ENCODE results near the gene DTYMK. TPM values are rescaled to one million over a fixed set of nuclear protein-coding genes. Genes with fewer than 3 reads are reported as not detected.

Gene DTYMK
- total RNA-seq, 6 experiments from 2014 or later: 9.9 to 21.5 (median 10.4) TPM

GRCh38 chr2:241648453-241648852 is 38.2 kb downstream of the DTYMK start:
- WGBS (ENCODE audit: insufficient coverage, low coverage, low lambda C conversion rate, missing lambda C conversion rate): 88% methylated on average over 5 of the region's 6 CpGs
- Histone ChIP-seq H3K4me3 (no peak overlapping the region), H3K9me3 (no peaks in the 10 kb centered on the region), H3K4me1 (peaks cover 0 to 8% (median 0%) of the 10 kb centered on the region in 4 donors), H3K36me3 (peaks cover 0 to 19% (median 0%) of the 10 kb centered on the region in 4 donors), H3K27ac (no peak overlapping the region), H3K27me3 (no peaks in the 10 kb centered on the region)
- TF ChIP-seq POLR2A (IDR thresholded peaks at IDR 0.05): no peak
- TF ChIP-seq CTCF (IDR thresholded peaks at IDR 0.05): no peak
- intact Hi-C loops (cut with DNase I): no loop called here
- DNase-seq (no peak), ATAC-seq (no peak)

- no peak for ATAC-seq
- H3K27me3 ChIP-seq: no peaks in the 10 kb centered on the region
- no peak for DNase-seq
- H3K9me3 ChIP-seq: no peaks in the 10 kb centered on the region
- H3K27ac ChIP-seq: no peak overlapping the region
- H3K36me3 ChIP-seq: no peaks in the 10 kb centered on the region
- TF ChIP-seq CTCF (IDR thresholded peaks at IDR 0.05) (no peak), POLR2A (IDR thresholded peaks at IDR 0.05) (no peak)
- intact Hi-C loops (cut with DNase I): no loop called here
- no peak overlapping the region for H3K4me3 ChIP-seq
- peaks cover 0 to 8% (median 0%) of the 10 kb centered on the region in 4 donors for H3K4me1 ChIP-seq
- 89% methylated on average over 10 of the region's 14 CpGs for whole genome bisulfite sequencing (ENCODE audit: insufficient coverage, low coverage, low lambda C conversion rate, missing lambda C conversion rate)
Measured at GRCh38 chr2:241645915-241646645, 40.5 kb downstream of the DTYMK start.

GRCh38 chr2:241645056-241645914 is 41.3 kb downstream of the DTYMK start:
- peak in 1 of 4 donors; percentile 19 for ATAC-seq
- peaks cover 0 to 8% (median 0%) of the 10 kb centered on the region in 4 donors for H3K4me1 ChIP-seq
- H3K27ac ChIP-seq: no peak overlapping the region
- 55% methylated on average over 2 of the region's 26 CpGs for WGBS (ENCODE audit: insufficient coverage, low coverage, low lambda C conversion rate, missing lambda C conversion rate)
- no peak for DNase-seq
- H3K27me3 ChIP-seq: no peaks in the 10 kb centered on the region
- H3K4me3 ChIP-seq: no peak overlapping the region
- intact Hi-C loops (cut with DNase I): no loop called here
- H3K9me3 ChIP-seq: no peaks in the 10 kb centered on the region
- H3K36me3 ChIP-seq: no peaks in the 10 kb centered on the region
- TF ChIP-seq POLR2A (IDR thresholded peaks at IDR 0.05) (no peak), CTCF (IDR thresholded peaks at IDR 0.05) (no peak)

- H3K36me3 ChIP-seq: peaks cover 0 to 6% (median 0%) of the 10 kb centered on the region in 4 donors
- intact Hi-C loops (cut with DNase I): no loop called here
- H3K4me3 ChIP-seq: no peak overlapping the region
- no peaks in the 10 kb centered on the region for H3K27me3 ChIP-seq
- peaks cover 0 to 10% (median 4%) of the 10 kb centered on the region in 4 donors for H3K4me1 ChIP-seq
- peak in 1 of 4 donors; percentile 48 for ATAC-seq
- H3K27ac ChIP-seq: no peak overlapping the region
- H3K9me3 ChIP-seq: no peaks in the 10 kb centered on the region
- WGBS (ENCODE audit: insufficient coverage, low coverage, low lambda C conversion rate, missing lambda C conversion rate): 20% methylated on average over 1 of the region's 2 CpGs
- no peak for DNase-seq
- TF ChIP-seq CTCF (IDR thresholded peaks at IDR 0.05) (no peak), POLR2A (IDR thresholded peaks at IDR 0.05) (no peak)
Measured at GRCh38 chr2:241641631-241642030, 45.0 kb downstream of the DTYMK start.
